ENCODE data around the gene CLBA1. TPM values are rescaled to one million over a fixed set of nuclear protein-coding genes. Genes with fewer than 3 reads are reported as not detected.
A peak's percentile ranks its signal among the peaks of the same experiment; 100 is the strongest.

Gene CLBA1
- total RNA-seq (10 to 100 TPM in 2 of 9 donors, 1 to 10 TPM in 7; 6.3 to 13.4 (median 7.6) TPM), polyA plus RNA-seq (10 to 100 TPM; 11.1 to 22.5 (median 19.9) TPM)
- long read RNA-seq, donor 1, partial matches to known transcripts = 0 of 1 reads
- long read RNA-seq, donor 1, other reads (novel, unspliced or antisense) = 0 of 1 reads
- long read RNA-seq, donor 2, partial matches to known transcripts = 0 of 1 reads
- long read RNA-seq, donor 2, other reads (novel, unspliced or antisense) = 0 of 1 reads
- long read RNA-seq, donor 3, partial matches to known transcripts = 0 of 1 reads
- long read RNA-seq, donor 3, other reads (novel, unspliced or antisense) = 0 of 1 reads
- long read RNA-seq, donor 4, partial matches to known transcripts = 0 of 5 reads
- long read RNA-seq, donor 4, other reads (novel, unspliced or antisense) = 2 of 5 reads
- long read RNA-seq, donor 5, transcript CLBA1-202 (5 exons, 2,370 nt) = major isoform, 7 of 13 reads
- long read RNA-seq, donor 5, partial matches to known transcripts = 0 of 13 reads
- long read RNA-seq, donor 5, other reads (novel, unspliced or antisense) = 3 of 13 reads
- long read RNA-seq, donor 6 = 0 reads
- long read RNA-seq, donor 7 = 0 reads
- long read RNA-seq, donor 8, partial matches to known transcripts = 0 of 2 reads
- long read RNA-seq, donor 8, other reads (novel, unspliced or antisense) = 0 of 2 reads
- long read RNA-seq, donor 9 = 0 reads
- long read RNA-seq, donor 10 = 0 reads

GRCh38 chr14:104985675-104986486 is at the start of gene CLBA1:
Gene CLBA1, plus strand, starts transcription at chr14:104985788. Its CDS starts 644 bp downstream, at chr14:104986432.
- H3K4me3 ChIP-seq = peak within 1 kb of the TSS in 3 of 4 donors; percentile 42 to 87 (median 76)
- peaks cover 5 to 14% of the 10 kb centered on the region in 2 donors for H3K4me1 ChIP-seq (replicated peaks in 1 of 2)
- TF ChIP-seq CTCF (IDR thresholded peaks at IDR 0.05) = no peak
- TF ChIP-seq POLR2A (IDR thresholded peaks at IDR 0.05) = no peak
- no peaks in the 10 kb centered on the region for H3K9me3 ChIP-seq (replicated peaks in 1 of 3)
- DNase-seq = peak in 5 of 7 donors; percentile 85 to 93 (median 87)
- no peaks in the 10 kb centered on the region for H3K27me3 ChIP-seq
- intact Hi-C loops (cut with DNase I) = no loop called here
- 0 to 2% (median 1%) methylated on average over 15 to 77 of the region's 77 CpGs for WGBS, 4 donors
- no peaks in the 10 kb centered on the region for H3K36me3 ChIP-seq (replicated peaks in 1 of 2)
- H3K27ac ChIP-seq = peak within 1 kb of the TSS; percentile 10 to 74 (median 50)

- Histone ChIP-seq H3K9me3 (replicated peaks in 1 of 3) (no peaks in the 10 kb centered on the region), H3K27ac (no peak overlapping the region), H3K36me3 (replicated peaks in 1 of 2) (no peaks in the 10 kb centered on the region), H3K4me1 (replicated peaks in 1 of 2) (peaks cover 0 to 9% of the 10 kb centered on the region in 2 donors), H3K4me3 (no peak overlapping the region), H3K27me3 (no peaks in the 10 kb centered on the region)
- no peak for DNase-seq
- 29 to 86% (median 47%) methylated on average over 2 of the region's 2 CpGs for whole genome bisulfite sequencing, 4 donors
- TF ChIP-seq POLR2A (IDR thresholded peaks at IDR 0.05) = no peak
- TF ChIP-seq CTCF (IDR thresholded peaks at IDR 0.05) = no peak
- intact Hi-C loops (cut with DNase I) = no loop called here
These were observed 49.6 kb upstream of the CLBA1 start for GRCh38 chr14:104935955-104936354.

- 15 to 60% (median 47%) methylated on average over 2 to 10 of the region's 10 CpGs for WGBS, 4 donors
- intact Hi-C loops (cut with DNase I) = no loop called here
- no peaks in the 10 kb centered on the region for H3K9me3 ChIP-seq (replicated peaks in 1 of 3)
- H3K36me3 ChIP-seq (replicated peaks in 1 of 2) = no peaks in the 10 kb centered on the region
- H3K27me3 ChIP-seq = no peaks in the 10 kb centered on the region
- TF ChIP-seq CTCF (IDR thresholded peaks at IDR 0.05) = no peak
- no peak for TF ChIP-seq POLR2A (IDR thresholded peaks at IDR 0.05)
- H3K4me1 ChIP-seq (replicated peaks in 1 of 2) = peaks cover 0 to 9% of the 10 kb centered on the region in 2 donors
- peak in 1 of 7 donors; percentile 13 for DNase-seq
- H3K4me3 ChIP-seq = no peak overlapping the region
- H3K27ac ChIP-seq = no peak overlapping the region
These were observed 49.0 kb upstream of the CLBA1 start for GRCh38 chr14:104936361-104937155.
